PC-9 (cell line): ENCODE measurements around the gene TMEM244. TPM values are rescaled to one million over a fixed set of nuclear protein-coding genes. Genes with fewer than 3 reads are reported as not detected.

Experiments
- Bru-seq: library from RNA; stranded (reverse); fragments of 400-500 nt; gene quantifications from one replicate; lab custom pipeline; 2021; lab: Mats Ljungman, UMichigan
- BruChase-seq, 2 experiments: library from RNA; stranded (reverse); fragments of 400-500 nt; gene quantifications; one replicate each; lab custom pipeline; 2021; lab: Mats Ljungman, UMichigan
- BruUV-seq: library from RNA; stranded (reverse); fragments of 400-500 nt; replicated peaks from 2 replicates; lab custom pipeline; 2021; lab: Mats Ljungman, UMichigan
- CTCF ChIA-PET: fragments of 300-600 bp; sonication (Branson Sonifier 250); formaldehyde crosslinking; loops from one replicate; lab custom pipeline; 2022; ENCODE audit warnings: antibody characterized with exemption; lab: Charles Lee
- POLR2A ChIA-PET: fragments of 300-600 bp; sonication (Branson Sonifier 250); formaldehyde crosslinking; loops from one replicate; lab custom pipeline; 2022; ENCODE audit warnings: antibody characterized with exemption; ENCODE audit not compliant: unreplicated experiment; lab: Charles Lee
- DNase-seq, 2 experiments: peaks; one replicate each; pipeline versions ENCODE4 v3.0.0 to v3.0.0-alpha.2; 2015 to 2022; ENCODE audit warnings: mixed read lengths in 1 of 2
- H2AFZ ChIP-seq: fragments of 200-600 bp; sonication (generic); 2 replicates; pipeline ENCODE4 v1.8.1; 2017; ENCODE audit warnings: antibody characterized with exemption
- H3F3A ChIP-seq: fragments of 200-600 bp; sonication (generic); 2 replicates; pipeline ENCODE4 v1.8.1; 2017; ENCODE audit warnings: antibody characterized with exemption, mild to moderate bottlenecking, low read depth; ENCODE audit not compliant: insufficient read depth
- H3K27ac ChIP-seq: fragments of 200-600 bp; sonication (generic); 2 replicates; pipeline ENCODE4 v1.6.1; 2016; ENCODE audit warnings: mixed run types
- H3K27me3 ChIP-seq: fragments of 200-600 bp; sonication (generic); 2 replicates; pipeline ENCODE4 v1.6.1; 2016; ENCODE audit warnings: low read depth, mixed run types; ENCODE audit not compliant: insufficient read depth
- H3K36me3 ChIP-seq: fragments of 200-600 bp; sonication (generic); 2 replicates; pipeline ENCODE4 v1.6.1; 2016; ENCODE audit warnings: low read depth, mixed run types
- H3K4me1 ChIP-seq: fragments of 200-600 bp; sonication (generic); replicated peaks from 2 replicates; pipeline ENCODE4 v1.6.1; 2016; ENCODE audit warnings: mixed run types; ENCODE audit not compliant: insufficient read depth
- H3K4me2 ChIP-seq: fragments of 200-600 bp; sonication (generic); 2 replicates; pipeline ENCODE4 v1.6.1; 2017; ENCODE audit warnings: mixed run types
- H3K4me3 ChIP-seq: fragments of 200-600 bp; sonication (generic); 2 replicates; pipeline ENCODE4 v1.6.1; 2016; ENCODE audit warnings: mixed run types
- H3K79me2 ChIP-seq: fragments of 200-600 bp; sonication (generic); 2 replicates; pipeline ENCODE4 v1.6.1; 2017; ENCODE audit warnings: low read depth, mixed run types
- H3K9me2 ChIP-seq: fragments of 200-600 bp; sonication (generic); 2 replicates; pipeline ENCODE4 v1.8.1; 2017; ENCODE audit warnings: mild to moderate bottlenecking; ENCODE audit not compliant: insufficient read depth
- H3K9me3 ChIP-seq: fragments of 200-600 bp; sonication (generic); 2 replicates; pipeline ENCODE4 v1.8.1; 2016; ENCODE audit warnings: low read depth; ENCODE audit not compliant: insufficient read depth
- H4K20me1 ChIP-seq: fragments of 200-600 bp; sonication (generic); 2 replicates; pipeline ENCODE4 v1.8.1; 2017; ENCODE audit not compliant: insufficient read depth
- CTCF ChIP-seq: fragments of 200-600 bp; sonication (generic); conservative IDR thresholded peaks from 2 replicates; pipeline ENCODE4 v1.6.1; 2017; ENCODE audit warnings: mixed run types, antibody characterized with exemption, mild to moderate bottlenecking, moderate library complexity
- EZH2 ChIP-seq: fragments of 200-600 bp; sonication (generic); IDR thresholded peaks from 2 replicates; pipeline ENCODE4 v1.8.0; 2017; ENCODE audit warnings: antibody characterized with exemption, low read depth
- intact Hi-C: fragments of 100-400 bp; cut with micrococcal nuclease; formaldehyde crosslinking; loops from one replicate; pipeline ENCODE4 v1.10.0; 2022; ENCODE audit not compliant: unreplicated experiment
- long read RNA-seq: library from polyadenylated mRNA; stranded (forward); transcript quantifications from one replicate; pipeline ENCODE4 v2.0.0, GENCODE V29; 2022
- total RNA-seq: library from RNA; stranded (reverse); gene quantifications from 2 replicates; pipeline ENCODE4 v1.2.3, GENCODE V29; 2021

TMEM244 gene
- total RNA-seq, result not detected in 2 replicates
- Bru-seq, nascent RNA, result percentile 5 among the genes with signal in this experiment
- percentile 3 among the genes with signal in this experiment for BruChase-seq, experiment 1, labeled RNA remaining after a 2-hour chase
- percentile 3 among the genes with signal in this experiment for BruChase-seq, experiment 2, labeled RNA remaining after a 6-hour chase
- long read RNA-seq, result 0 reads

- H3K27me3 ChIP-seq, result no peaks in the 10 kb centered on the region
- POLR2A ChIA-PET, result no interaction called here
- no peak within 1 kb of the TSS for H3K4me2 ChIP-seq
- H3K9me2 ChIP-seq, result 0 out of 2 replicates have a peak, but pooled peaks cover 5% of the 10 kb centered on the region
- DNase-seq, result no peak
- H3F3A ChIP-seq, result no peaks in the 10 kb centered on the region
- intact Hi-C loops, result no loop called here
- CTCF ChIA-PET, result no interaction called here
- no peaks in the 10 kb centered on the region for H4K20me1 ChIP-seq
- no peaks in the 10 kb centered on the region for H3K79me2 ChIP-seq
- no peaks in the 10 kb centered on the region for H3K36me3 ChIP-seq
- no TSS peak for BruUV-seq
- no peaks in the 10 kb centered on the region for H3K4me1 ChIP-seq
- TF ChIP-seq CTCF (no peak), EZH2 (no peak)
- no peak within 1 kb of the TSS for H3K4me3 ChIP-seq
- H2AFZ ChIP-seq, result 0 out of 2 replicates have a peak within 1 kb of the TSS, but pooled peaks have one; percentile 7
- no peaks in the 10 kb centered on the region for H3K9me3 ChIP-seq
- no peak within 1 kb of the TSS for H3K27ac ChIP-seq
These were observed at the start of gene TMEM244 for GRCh38 chr6:129860908-129861665. TMEM244 (minus strand) TSS chr6:129861315; CDS start chr6:129861188, 127 bp downstream.

- TF ChIP-seq CTCF (no peak), EZH2 (no peak)
- Histone ChIP-seq H3K27me3 (no peaks in the 10 kb centered on the region), H3K4me1 (no peaks in the 10 kb centered on the region), H3K9me2 (no peaks in the 10 kb centered on the region), H3F3A (no peaks in the 10 kb centered on the region), H3K9me3 (no peaks in the 10 kb centered on the region), H4K20me1 (no peaks in the 10 kb centered on the region), H3K36me3 (no peaks in the 10 kb centered on the region), H2AFZ (no peak overlapping the region), H3K4me2 (no peak overlapping the region), H3K27ac (no peak overlapping the region), H3K4me3 (no peak overlapping the region), H3K79me2 (no peaks in the 10 kb centered on the region)
- CTCF ChIA-PET, result no interaction called here
- DNase-seq, result no peak
- POLR2A ChIA-PET, result no interaction called here
- BruUV-seq, result no TSS peak
- intact Hi-C loops, result no loop called here
These were observed 47.7 kb upstream of the TMEM244 start for GRCh38 chr6:129908858-129909257.

- Histone ChIP-seq H3K79me2 (no peaks in the 10 kb centered on the region), H3K4me1 (no peaks in the 10 kb centered on the region), H3K9me3 (no peaks in the 10 kb centered on the region), H2AFZ (no peak overlapping the region), H4K20me1 (no peaks in the 10 kb centered on the region), H3K9me2 (no peaks in the 10 kb centered on the region), H3K36me3 (no peaks in the 10 kb centered on the region), H3K4me3 (no peak overlapping the region), H3F3A (no peaks in the 10 kb centered on the region), H3K27ac (no peak overlapping the region), H3K4me2 (no peak overlapping the region), H3K27me3 (no peaks in the 10 kb centered on the region)
- CTCF ChIA-PET, result no interaction called here
- no peak for DNase-seq
- TF ChIP-seq CTCF (no peak), EZH2 (no peak)
- intact Hi-C loops, result no loop called here
- POLR2A ChIA-PET, result no interaction called here
- no TSS peak for BruUV-seq
These were observed 47.2 kb upstream of the TMEM244 start for GRCh38 chr6:129908356-129908755.
